GM18907 (cell line): ENCODE measurements around the gene SPEF1.
A peak's percentile ranks its signal among the peaks of the same experiment; 100 is the strongest.

ENCODE experiments used
- ATAC-seq: cut with Tn5 transposase; IDR thresholded peaks from one replicate; pipeline ENCODE4 v1.9.1; 2021; ENCODE audit warnings: mild to moderate bottlenecking, moderate library complexity; ENCODE audit not compliant: unreplicated experiment

Gene SPEF1

DNA sequence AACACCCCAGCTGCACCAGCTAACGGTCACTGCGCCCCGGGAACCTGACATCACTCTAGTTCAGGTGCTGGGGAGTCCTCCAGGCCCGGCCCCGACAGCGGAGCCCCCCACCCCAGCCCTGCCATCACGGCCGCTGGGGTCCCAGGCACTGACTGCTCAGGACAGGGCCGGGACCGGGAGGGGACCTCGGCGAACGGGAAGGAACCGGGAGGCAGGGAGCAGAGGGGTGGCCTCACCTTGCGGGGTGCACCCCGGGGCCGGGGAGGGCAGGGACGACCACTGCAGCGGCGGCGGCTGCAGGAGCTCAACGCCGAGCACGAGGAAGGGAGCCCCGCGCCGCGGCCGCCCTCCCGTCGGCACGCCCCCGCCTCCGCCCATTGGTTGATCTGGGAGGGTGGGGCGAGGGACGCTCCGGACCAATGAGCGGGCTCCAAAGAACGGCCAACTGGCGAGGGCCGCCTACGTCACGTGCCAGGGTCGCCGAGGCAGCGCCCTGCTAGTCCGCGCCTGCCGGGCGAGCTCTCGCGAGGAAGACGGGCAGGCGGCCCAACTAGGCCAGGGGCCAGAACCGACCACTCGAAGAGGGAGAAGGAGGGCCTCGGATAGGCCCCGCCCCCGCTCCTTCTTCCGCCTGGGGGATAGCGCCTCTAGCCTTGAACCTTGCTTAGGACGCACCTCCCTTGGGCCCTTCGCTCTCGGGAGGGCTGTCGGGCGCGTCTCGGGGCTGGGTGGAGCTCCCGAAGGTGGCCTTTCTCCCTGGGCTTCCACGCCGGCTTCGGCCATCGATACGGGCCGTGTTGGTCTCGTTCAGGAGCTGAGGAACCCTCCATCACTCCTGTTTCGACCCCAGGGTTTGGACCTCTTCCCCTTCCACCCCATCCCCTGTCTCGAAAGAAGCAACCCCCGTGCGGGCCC is 13.6 kb downstream of the SPEF1 start, which contains the start of gene ADISSP:
ADISSP (minus strand) TSS at position 327 of the 915 bp plus-strand sequence. CDS start 7,653 bp downstream, outside the sequence.
- ATAC-seq = peak; percentile 96

DNA sequence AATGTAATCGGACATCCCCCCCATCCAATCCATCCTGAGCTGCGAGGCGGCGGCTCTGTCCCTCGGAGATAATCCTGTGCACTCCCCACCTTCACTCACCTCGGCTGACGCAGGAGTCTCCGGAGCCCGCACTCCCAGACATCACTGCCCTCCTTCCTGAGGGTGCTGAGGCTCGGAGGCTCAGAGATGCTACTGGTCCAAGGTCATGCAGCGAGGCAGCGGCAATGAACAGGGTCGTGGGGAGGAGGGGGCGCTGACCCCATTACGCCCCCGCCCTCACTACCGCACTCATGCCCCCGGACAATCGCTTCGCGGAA is 14.2 kb downstream of the SPEF1 start:
- ATAC-seq = no peak

DNA sequence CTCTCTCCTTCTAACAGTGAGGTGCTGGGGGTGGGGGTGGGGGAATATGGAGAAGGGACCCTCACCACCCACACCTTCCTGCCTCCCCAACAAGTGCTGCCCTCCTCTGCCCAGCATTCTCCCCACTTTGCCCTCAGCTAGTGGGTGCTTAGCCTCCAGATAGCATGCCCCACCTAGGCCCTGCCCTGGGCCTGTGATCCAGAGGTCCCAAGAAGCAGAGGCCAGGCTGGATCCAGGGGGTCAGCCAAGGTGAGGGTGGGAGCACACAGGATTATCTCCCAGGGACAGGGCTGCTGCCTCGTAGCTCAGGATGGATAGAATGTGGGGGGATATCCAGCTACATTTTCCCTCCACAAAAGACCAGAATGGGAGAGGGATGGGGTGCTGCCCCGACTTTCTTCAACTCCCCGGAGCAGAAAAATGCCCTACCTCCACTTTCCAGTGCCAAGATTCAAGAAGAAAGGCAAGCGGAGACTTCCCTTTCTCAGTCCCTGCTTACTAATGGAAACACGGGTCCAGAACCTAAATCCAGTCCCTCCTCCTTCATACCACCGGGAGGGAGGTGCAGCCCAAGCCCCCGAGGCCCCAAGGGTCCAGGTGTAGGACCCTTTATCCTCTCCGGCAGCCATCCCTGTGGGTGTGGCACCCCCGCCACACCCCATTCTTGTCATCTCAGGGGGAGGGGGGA is 14.7 kb downstream of the SPEF1 start:
- ATAC-seq = no peak

DNA sequence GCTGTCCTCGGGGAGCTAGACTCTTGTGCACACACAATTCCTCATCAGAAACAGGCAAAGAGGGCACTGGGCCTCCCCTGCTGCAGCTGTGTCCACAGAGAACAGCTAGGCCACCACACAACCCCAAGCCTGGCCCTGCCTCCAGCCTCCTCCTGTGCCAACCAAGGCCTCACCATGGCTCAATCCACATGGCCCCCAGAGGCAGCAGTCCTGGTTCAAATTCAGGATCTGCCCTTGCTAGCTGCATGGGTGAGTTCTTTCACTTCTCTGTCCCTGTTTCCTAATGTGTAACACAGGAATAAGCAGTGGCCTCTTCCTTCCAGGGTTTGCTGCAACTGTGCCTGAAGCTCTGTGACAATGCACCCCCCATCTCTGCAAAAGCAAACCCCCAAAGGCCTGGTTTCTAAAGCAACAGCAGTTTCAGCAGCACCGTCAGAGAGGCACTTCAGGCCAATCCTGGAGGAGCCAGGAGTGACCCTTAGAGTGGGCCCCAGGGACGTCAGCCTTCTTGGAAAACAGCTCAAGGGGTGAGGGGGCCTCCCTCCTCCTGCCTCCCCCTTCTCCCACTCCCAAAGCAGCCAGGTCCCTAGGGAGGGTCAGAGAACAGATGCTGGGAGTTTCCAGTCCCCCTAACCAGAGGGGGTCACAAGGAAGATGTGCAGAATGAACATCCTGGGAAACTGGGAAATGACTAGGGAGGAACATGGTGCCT is 15.9 kb downstream of the SPEF1 start:
- no peak for ATAC-seq

DNA sequence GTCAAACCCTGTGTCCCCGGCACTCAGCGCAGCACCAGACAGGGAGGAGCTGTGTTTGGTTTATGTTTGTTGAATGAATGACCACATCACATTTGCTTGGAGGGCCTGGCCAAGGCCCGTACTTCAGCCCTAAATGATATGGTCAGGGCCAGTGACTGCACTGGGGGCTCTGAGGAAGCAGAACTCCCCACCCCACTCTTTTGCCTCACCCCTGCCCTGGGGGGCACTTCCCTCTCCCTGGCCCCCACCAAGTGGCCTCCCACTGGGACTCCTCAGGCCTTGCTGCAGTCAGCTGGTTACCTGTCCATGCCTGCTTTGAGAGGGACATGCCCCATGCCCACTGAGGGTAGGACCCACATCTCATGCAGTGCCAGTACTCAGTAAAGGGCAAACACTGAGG is 16.6 kb downstream of the SPEF1 start:
- no peak for ATAC-seq

DNA sequence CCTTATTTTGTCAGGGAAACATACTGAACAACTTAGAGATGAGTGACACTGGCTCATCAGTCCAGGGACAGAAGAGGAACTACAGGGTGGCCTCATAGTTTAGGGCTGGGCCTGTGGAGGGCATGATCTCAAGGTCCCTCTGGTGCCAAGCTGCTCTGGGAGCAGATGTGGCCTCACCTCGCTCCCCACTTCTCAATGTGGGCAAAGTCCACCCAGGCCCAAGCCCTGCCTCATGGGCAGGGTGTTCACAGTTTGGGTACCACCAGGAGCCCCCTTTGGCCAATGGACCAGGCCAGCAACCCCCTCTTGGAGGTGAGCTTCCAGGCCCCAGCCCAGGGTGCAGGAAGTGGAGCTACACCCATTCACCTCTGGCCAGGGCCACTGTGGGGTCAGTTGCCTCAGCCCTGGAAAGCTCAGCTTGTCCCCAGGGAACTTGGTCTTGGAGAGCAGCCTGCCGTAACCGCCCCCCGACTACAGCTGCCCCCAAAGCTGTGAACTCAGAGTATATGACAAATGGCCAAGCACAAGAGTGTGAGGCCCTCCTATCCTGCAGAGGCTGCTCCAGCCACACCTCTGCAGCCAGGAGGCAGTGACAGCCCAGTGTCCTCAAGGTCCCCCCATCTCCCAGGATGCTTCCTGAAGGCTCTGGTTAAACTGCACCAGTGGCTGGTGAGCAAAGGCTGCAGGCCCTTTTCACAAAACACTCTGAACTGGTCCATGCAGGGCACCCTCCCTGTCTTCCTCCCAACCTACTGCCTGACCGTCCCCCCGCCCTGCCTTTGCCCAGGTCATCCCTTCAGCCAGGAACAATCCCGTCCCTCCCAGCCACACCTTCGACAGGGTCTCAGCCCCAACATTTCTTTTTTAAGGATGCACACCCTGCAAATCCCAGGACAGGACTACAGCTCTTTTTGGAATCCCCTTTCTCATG is 17.3 kb downstream of the SPEF1 start:
- ATAC-seq = no peak

DNA sequence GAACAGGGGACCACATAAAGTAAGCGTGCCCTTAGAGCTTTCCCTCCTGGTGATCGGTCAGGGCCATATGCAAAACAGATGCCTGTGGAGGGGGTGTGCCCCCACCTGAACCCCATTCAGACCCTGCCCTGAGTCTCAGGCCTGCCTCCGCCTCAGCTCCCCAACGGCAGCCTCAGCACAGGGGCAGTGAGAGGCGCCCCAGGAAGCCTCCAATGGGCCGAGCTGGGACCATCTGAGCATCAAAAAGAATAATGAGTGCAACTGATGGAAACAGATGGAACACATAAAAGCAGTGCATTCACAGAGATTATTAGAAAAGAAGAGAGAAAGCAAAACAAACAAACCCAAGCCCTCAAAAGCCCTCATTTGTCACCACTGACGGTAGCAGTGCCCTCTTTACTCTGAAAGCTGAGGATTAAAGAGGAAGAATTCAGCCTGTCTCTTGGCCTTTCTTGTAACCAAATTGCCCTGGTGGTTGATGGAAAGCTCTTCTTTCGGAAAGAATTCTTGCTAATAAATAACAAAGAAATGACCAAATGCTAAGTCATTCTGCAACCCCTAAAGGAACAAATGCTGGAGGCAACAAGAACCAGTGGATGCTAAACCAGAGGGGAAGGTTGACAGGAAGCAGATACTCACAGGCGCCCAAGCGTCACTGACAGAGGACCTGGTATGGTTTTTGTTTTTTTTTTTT is 20.4 kb downstream of the SPEF1 start:
- ATAC-seq = no peak

DNA sequence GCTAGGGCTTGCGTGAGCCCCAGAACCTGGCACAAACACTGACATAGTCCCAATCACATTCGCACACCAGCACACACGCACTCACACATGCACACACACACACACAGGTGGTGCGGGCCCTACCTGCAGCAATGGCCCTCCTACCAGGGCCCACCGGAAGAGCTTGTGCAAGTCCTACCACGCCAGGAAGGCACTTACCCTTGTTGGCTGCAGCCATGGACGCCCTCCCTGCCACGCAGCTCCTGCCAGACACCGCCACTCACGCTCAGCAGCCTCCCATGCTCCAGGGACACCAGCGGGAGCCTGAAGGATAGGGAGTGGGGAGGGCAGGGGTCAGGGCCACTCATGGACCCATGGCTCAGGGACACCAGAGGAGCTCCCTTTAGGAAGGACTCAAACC is 21.4 kb downstream of the SPEF1 start:
- ATAC-seq = no peak

DNA sequence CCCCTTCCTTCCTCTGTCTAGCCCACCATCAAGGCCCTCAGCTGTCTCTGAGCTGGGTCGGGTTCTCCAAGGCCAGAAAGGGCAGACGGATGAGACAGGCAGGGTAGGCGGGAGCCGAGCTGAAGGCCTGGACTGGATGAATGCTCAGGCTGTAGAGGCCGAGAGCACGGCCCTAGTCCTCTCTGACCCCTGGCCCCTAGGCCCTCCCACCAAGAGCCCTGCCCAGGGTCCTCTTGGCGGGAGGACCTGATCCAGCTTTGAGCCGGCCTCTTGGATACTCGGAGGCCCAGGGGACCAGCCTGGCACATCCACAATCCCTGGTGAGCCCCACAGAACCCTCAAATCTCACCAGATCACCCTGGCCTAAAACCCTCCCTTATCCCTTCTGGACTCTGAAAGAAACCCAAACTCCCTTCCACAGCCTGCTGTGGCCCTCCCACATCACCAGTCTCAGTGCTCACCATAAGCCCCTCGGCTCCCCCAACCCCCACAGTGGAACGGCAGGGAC is 21.9 kb downstream of the SPEF1 start:
- ATAC-seq = no peak

DNA sequence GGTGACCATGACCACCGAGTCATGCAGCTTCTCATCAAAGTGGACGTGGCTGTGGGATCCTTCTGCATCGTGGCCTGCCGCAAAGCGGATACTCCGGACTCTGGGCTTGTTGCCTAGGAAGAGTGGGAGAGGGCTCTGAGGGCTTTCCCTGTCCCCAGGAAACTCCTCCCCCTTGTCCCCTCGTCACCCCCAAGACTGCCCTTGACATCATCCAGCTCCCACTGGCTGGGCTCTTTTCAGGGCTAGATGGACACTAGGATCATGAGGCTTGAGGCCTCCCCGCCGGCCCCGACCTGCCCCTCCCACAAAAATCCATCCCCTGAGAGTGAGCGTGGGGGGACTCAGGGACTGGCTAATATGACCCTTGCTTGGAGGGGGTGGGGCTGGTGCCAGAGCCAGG is 22.7 kb downstream of the SPEF1 start:
- ATAC-seq = no peak

DNA sequence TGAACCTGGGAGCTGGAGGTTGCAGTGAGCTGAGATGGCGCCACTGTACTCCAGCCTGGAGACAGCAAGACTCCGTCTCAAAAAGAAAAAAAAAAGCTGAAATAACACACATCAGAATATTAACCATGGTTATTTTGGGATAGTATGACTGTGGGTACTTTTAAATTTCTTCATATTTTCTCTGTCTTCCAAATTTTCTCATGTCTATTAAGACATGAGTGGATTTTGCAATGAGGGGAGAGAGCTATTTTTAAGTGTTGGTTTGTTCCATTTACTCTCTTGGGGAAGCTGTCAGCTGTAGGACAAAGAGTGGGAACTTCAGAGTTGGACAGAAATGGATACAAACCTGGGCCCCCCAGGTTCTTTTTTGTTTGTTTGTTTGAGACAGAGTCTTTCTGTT is 24.0 kb downstream of the SPEF1 start:
- ATAC-seq = no peak

DNA sequence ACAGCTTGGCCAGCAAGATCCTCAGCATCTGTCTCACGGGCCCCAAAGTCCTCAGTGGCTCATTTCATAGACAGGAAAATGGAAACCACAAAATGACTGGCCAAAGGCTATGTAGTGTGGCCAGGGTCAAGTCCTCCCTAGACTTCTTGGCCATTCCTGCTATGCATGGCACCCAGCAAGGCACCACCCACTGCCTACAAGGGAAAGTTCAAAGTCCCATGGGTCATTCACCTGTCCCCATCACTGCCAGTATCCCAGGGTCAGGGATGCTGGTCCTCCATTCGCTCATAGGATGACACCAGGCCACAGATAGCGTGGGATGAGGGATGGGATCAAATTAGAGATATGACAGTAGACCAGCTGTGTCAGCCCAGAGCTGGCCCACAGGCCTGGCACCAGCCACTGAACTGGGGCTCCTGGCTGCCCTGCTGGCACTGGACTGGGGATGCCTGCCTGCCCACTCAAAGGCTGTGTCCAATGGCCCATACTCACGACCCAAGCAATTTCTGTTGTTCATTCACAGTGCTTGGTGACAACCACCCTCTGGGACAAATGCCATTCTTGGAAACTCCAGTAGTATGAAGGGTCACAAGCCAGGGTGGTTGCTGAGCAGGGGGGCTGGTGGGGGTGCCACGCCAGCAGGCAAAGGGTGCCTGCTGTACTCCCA is 25.3 kb downstream of the SPEF1 start:
- no peak for ATAC-seq

DNA sequence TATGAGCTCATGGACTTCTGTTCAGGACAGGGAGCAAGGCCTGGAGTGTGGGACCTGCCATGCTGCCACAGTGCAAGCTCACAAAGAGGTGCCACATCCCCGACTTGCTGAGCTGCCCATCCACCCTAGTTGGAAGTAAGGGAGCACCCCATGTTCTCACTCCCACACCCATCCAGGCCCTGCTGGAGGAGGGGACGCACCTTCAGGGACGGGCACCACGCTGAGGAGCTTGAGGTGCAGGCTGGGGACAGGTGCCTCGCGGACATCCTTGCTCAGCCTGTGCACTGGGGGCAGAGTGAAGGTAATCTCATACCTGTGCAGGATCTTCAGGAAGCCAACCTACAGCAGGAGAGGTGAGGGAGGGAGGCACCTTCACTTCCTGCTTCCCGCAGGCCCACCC is 26.0 kb downstream of the SPEF1 start:
- ATAC-seq = no peak

DNA sequence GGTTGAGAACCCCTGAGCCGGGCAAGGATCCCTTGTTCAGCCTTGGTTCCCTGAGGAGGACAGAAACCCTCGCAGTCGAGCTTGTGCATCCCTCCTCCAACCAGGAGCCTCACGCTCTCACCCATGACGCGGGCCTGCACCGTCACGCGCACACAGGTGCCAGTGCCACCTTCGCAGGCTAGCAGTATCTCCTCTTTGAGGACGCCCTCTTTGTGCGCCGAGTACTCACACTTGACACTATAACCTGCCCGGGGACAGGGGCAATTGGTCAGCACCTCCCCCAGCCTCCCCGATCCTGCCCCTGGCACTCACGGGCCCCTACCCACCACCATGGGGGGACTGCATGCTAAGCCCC is 27.0 kb downstream of the SPEF1 start:
- no peak for ATAC-seq

DNA sequence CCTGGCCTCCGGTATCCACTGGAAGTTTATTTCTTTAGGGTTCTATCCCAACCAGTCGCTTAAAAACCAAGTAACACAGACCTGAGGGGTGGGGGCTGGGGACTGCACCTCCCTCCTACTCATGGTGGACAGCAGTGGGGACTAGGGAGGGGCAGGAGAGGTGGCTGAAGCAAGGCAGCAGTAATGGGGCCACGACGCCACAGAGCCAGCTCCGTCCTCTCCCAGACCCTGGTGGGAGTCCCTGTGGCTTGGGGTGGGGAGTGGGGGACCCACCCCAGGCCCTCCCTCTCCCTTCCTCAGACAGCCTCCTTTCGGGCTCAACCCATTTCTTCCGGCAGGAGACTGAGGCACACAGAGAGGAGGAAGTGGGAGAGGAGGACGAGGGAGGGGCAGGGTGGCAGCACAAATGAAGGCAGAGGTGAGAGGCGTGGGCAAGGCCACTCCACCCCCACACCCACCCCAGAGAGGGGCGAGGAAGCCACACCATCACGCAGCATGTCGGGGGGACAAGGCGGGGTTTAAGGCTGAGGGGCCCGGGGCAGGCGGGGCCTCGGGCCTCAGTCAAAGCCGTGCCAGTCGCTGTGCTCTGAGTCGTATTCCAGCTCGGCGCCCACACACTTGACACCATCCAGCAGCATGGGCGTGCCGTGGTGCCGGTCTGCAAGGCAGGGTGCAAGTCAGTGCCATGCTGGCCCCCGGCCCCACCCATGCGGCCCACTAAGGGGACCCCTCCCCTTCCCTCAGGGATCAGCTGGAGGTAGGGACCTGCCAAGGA is 27.6 kb downstream of the SPEF1 start:
- ATAC-seq = no peak

DNA sequence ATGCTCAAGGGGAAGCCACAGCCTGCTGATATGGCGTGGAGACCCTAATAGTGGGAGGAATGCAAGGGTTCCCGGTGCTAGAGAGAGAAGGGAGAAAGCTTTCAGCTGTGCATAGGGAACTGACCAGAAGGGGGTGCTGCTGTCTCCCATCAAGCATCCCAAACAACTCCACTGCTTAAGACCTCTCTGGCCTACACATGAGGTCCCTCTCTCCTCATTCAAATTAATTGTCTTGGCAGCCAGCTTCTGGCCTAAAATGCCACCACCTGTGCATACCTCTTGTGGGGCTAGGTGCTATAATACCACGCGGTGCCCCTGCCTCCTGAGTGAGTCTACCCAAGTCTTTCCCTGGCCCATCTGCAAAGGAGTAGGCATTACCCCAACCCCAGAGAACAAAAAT is 28.1 kb downstream of the SPEF1 start:
- no peak for ATAC-seq

DNA sequence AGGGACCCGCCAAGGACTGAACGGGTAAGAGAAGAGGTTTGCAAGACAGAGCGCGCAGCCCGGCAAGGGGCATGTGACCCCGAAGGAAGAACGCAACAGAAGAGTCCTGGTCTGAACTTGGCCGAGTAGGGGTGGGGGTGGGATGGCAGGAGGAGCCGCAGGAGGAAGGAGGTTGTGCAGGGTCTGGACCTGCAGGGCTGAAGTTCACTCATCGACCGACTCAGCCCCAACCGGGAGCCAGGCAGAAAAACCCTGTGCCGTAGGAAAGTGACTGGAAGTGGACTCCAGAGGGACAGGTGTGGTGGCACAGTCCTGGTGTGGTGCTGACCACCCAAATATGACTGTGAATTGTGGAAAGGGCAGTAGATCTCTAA is 28.9 kb downstream of the SPEF1 start:
- no peak for ATAC-seq

DNA sequence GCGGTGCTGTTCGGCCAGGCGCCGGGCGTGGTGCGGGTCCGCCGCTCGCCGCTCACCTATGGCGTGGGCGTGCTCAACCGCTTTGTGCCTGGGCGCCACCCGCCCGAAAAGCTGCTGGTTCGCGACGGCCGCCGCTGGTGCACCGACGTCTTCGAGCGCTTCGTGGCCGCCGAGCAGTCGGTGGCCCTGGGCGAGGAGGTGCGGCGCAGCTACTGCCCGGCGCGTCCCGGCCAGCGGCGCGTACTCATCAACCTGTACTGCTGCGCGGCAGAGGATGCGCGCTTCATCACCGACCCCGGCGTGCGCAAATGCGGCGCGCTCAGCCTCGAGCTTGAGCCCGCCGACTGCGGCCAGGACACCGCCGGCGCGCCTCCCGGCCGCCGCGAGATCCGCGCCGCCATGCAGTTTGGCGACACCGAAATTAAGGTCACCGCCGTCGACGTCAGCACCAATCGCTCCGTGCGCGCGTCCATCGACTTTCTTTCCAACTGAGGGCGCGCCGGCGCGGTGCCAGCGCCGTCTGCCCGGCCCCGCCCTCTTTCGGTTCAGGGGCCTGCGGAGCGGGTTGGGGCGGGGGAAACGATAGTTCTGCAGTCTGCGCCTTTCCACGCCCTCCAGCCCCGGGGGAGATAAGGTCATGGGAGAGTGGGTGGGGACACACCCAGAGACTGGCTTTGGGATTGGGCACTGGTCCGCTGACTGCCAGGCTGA is 29.4 kb downstream of the SPEF1 start:
- ATAC-seq = no peak
